Hepatocyte (in vitro differentiated cells): ENCODE results near the gene ERO1B.

ENCODE experiments used
- EZH2 ChIP-seq: fragments of 200-600 bp; sonication (generic); IDR thresholded peaks from 2 replicates; pipeline ENCODE4 v1.6.1; 2016; ENCODE audit warnings: antibody characterized with exemption, mild to moderate bottlenecking, borderline replicate concordance
- TF ChIP-seq, protein P1 (sequence below): fragments of 200-600 bp; sonication (generic); IDR thresholded peaks from 2 replicates; pipeline ENCODE4 v1.5.1; 2016; ENCODE audit warnings: antibody characterized with exemption, mild to moderate bottlenecking; ENCODE audit not compliant: poor library complexity

DNA sequence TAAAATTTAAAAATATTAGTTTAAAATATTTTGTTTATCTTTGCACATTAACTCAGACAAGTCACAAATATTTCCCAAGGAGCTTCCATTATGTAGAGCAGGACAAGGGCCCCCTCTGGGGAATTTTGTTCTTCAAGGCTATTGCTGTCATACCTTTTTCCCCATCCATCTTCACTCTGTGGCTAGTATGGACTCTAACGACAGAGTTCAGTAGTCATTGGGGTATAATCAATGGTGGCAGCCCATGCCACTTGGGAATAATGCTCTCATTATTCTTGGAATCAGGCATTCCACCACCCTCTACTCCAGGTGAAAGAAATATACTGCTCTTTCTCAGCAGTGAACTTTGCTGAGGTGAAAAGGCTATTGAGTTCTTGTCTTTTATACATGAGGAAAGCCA, 38.5 kb upstream of the ERO1B start:
- no peak for TF ChIP-seq EZH2
- TF ChIP-seq, protein P1, sequence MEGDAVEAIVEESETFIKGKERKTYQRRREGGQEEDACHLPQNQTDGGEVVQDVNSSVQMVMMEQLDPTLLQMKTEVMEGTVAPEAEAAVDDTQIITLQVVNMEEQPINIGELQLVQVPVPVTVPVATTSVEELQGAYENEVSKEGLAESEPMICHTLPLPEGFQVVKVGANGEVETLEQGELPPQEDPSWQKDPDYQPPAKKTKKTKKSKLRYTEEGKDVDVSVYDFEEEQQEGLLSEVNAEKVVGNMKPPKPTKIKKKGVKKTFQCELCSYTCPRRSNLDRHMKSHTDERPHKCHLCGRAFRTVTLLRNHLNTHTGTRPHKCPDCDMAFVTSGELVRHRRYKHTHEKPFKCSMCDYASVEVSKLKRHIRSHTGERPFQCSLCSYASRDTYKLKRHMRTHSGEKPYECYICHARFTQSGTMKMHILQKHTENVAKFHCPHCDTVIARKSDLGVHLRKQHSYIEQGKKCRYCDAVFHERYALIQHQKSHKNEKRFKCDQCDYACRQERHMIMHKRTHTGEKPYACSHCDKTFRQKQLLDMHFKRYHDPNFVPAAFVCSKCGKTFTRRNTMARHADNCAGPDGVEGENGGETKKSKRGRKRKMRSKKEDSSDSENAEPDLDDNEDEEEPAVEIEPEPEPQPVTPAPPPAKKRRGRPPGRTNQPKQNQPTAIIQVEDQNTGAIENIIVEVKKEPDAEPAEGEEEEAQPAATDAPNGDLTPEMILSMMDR = no peak
